ENCODE data around the gene TRIM3.

Gene TRIM3

GRCh38 chr11:6456361-6457073, 17.2 kb downstream of the TRIM3 start:
- Histone ChIP-seq H3K9me3 (ENCODE audit: control insufficient read depth, low read length) (no peaks in the 10 kb centered on the region), H3K9ac (no peak overlapping the region), H3K36me3 (ENCODE audit: control insufficient read depth, insufficient read depth, low read length) (no peaks in the 10 kb centered on the region), H3K4me1 (no peaks in the 10 kb centered on the region), H3K27ac (no peak overlapping the region), H3K4me3 (ENCODE audit: low read depth, low read length) (no peak overlapping the region), H3K27me3 (ENCODE audit: control insufficient read depth, insufficient read depth, low read length) (no peaks in the 10 kb centered on the region), H2AFZ (no peak overlapping the region), H3K79me2 (no peaks in the 10 kb centered on the region), H3K4me2 (ENCODE audit: low read length) (no peak overlapping the region)
- TF ChIP-seq, protein P1, sequence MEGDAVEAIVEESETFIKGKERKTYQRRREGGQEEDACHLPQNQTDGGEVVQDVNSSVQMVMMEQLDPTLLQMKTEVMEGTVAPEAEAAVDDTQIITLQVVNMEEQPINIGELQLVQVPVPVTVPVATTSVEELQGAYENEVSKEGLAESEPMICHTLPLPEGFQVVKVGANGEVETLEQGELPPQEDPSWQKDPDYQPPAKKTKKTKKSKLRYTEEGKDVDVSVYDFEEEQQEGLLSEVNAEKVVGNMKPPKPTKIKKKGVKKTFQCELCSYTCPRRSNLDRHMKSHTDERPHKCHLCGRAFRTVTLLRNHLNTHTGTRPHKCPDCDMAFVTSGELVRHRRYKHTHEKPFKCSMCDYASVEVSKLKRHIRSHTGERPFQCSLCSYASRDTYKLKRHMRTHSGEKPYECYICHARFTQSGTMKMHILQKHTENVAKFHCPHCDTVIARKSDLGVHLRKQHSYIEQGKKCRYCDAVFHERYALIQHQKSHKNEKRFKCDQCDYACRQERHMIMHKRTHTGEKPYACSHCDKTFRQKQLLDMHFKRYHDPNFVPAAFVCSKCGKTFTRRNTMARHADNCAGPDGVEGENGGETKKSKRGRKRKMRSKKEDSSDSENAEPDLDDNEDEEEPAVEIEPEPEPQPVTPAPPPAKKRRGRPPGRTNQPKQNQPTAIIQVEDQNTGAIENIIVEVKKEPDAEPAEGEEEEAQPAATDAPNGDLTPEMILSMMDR (IDR thresholded peaks at IDR 0.05) = no peak

DNA sequence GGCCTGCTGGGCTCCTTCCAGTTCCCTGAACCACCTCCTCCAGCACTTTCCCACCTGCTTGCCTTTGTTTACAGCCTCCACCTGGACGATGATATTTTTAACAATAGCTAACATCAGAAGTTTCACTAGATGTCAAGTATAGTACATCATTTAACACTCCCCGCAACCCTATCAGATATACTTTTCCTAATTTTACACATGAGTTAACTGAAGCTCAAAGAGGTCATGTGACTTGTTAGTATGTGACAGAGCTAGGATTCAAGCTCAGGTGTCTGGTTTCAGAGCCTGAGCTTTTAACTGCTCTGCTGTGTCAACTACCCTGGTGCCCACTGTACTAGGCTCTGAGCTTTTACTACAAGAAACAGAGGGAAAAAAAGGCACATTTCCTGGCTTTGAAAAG, 18.7 kb downstream of the TRIM3 start:
- Histone ChIP-seq H3K9ac (no peak overlapping the region), H3K79me2 (no peaks in the 10 kb centered on the region), H3K4me3 (ENCODE audit: low read depth, low read length) (no peak overlapping the region), H3K4me2 (ENCODE audit: low read length) (no peak overlapping the region), H3K9me3 (ENCODE audit: control insufficient read depth, low read length) (no peaks in the 10 kb centered on the region), H2AFZ (no peak overlapping the region), H3K27me3 (ENCODE audit: control insufficient read depth, insufficient read depth, low read length) (no peaks in the 10 kb centered on the region), H3K27ac (no peak overlapping the region), H3K36me3 (ENCODE audit: control insufficient read depth, insufficient read depth, low read length) (no peaks in the 10 kb centered on the region), H3K4me1 (no peaks in the 10 kb centered on the region)
- TF ChIP-seq, protein P1 (IDR thresholded peaks at IDR 0.05) = no peak

- H3K79me2 ChIP-seq = no peaks in the 10 kb centered on the region
- H3K4me3 ChIP-seq (ENCODE audit: low read depth, low read length) = no peak overlapping the region
- H3K9me3 ChIP-seq (ENCODE audit: control insufficient read depth, low read length) = no peaks in the 10 kb centered on the region
- H3K36me3 ChIP-seq (ENCODE audit: control insufficient read depth, insufficient read depth, low read length) = no peaks in the 10 kb centered on the region
- no peak overlapping the region for H2AFZ ChIP-seq
- H3K4me1 ChIP-seq = no peaks in the 10 kb centered on the region
- H3K27ac ChIP-seq = no peak overlapping the region
- no peak overlapping the region for H3K4me2 ChIP-seq (ENCODE audit: low read length)
- H3K27me3 ChIP-seq (ENCODE audit: control insufficient read depth, insufficient read depth, low read length) = no peaks in the 10 kb centered on the region
- no peak overlapping the region for H3K9ac ChIP-seq
- TF ChIP-seq, protein P1 (IDR thresholded peaks at IDR 0.05) = no peak
These were observed 20.6 kb downstream of the TRIM3 start for GRCh38 chr11:6453152-6453551.

DNA sequence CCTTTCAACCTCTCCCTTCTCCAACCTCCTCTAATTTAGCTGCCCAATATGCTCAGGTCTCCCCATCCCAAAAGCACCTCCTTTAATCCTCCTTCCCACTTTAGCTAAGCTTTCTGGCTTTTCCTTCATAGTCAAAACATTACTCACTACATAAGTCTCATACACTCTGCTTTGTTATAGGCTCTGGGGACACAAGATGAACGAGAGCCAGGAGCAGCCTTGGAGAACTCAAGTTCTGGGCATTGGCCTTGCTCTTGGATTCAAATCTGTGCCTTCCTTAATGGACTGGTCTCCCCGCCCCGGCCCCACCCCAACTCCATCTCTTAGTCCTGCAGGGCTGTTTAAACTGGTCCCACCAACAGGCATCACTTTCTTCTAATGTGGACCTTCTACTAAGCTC, 21.5 kb downstream of the TRIM3 start:
- H3K36me3 ChIP-seq (ENCODE audit: control insufficient read depth, insufficient read depth, low read length) = no peaks in the 10 kb centered on the region
- H3K27ac ChIP-seq = no peak overlapping the region
- TF ChIP-seq, protein P1 (IDR thresholded peaks at IDR 0.05) = no peak
- H3K4me1 ChIP-seq = no peaks in the 10 kb centered on the region
- H3K79me2 ChIP-seq = no peaks in the 10 kb centered on the region
- no peak overlapping the region for H3K4me3 ChIP-seq (ENCODE audit: low read depth, low read length)
- H2AFZ ChIP-seq = no peak overlapping the region
- no peak overlapping the region for H3K9ac ChIP-seq
- H3K4me2 ChIP-seq (ENCODE audit: low read length) = no peak overlapping the region
- no peaks in the 10 kb centered on the region for H3K27me3 ChIP-seq (ENCODE audit: control insufficient read depth, insufficient read depth, low read length)
- H3K9me3 ChIP-seq (ENCODE audit: control insufficient read depth, low read length) = no peaks in the 10 kb centered on the region

GRCh38 chr11:6448574-6448973, 25.2 kb downstream of the TRIM3 start:
- H3K4me2 ChIP-seq (ENCODE audit: low read length) = no peak overlapping the region

More at GRCh38 chr11:6448574-6448973, 25.2 kb downstream of the TRIM3 start:
- no peak overlapping the region for H2AFZ ChIP-seq
- no peak overlapping the region for H3K9ac ChIP-seq
- TF ChIP-seq, protein P1 (IDR thresholded peaks at IDR 0.05) = no peak
- H3K79me2 ChIP-seq = no peaks in the 10 kb centered on the region
- H3K36me3 ChIP-seq (ENCODE audit: control insufficient read depth, insufficient read depth, low read length) = no peaks in the 10 kb centered on the region
- no peak overlapping the region for H3K27ac ChIP-seq
- H3K27me3 ChIP-seq (ENCODE audit: control insufficient read depth, insufficient read depth, low read length) = no peaks in the 10 kb centered on the region
- no peak overlapping the region for H3K4me3 ChIP-seq (ENCODE audit: low read depth, low read length)
- H3K4me1 ChIP-seq = no peaks in the 10 kb centered on the region
- H3K9me3 ChIP-seq (ENCODE audit: control insufficient read depth, low read length) = no peaks in the 10 kb centered on the region
